ENCODE measurements around the gene ZNF282. TPM values are rescaled to one million over a fixed set of nuclear protein-coding genes. Genes with fewer than 3 reads are reported as not detected.

The ZNF282 gene
- total RNA-seq, 3 donors from 2014 or later (not counting 1 experiment from before 2014, with no cell fraction given), result 22.2 to 29.9 (median 26.0) TPM

DNA sequence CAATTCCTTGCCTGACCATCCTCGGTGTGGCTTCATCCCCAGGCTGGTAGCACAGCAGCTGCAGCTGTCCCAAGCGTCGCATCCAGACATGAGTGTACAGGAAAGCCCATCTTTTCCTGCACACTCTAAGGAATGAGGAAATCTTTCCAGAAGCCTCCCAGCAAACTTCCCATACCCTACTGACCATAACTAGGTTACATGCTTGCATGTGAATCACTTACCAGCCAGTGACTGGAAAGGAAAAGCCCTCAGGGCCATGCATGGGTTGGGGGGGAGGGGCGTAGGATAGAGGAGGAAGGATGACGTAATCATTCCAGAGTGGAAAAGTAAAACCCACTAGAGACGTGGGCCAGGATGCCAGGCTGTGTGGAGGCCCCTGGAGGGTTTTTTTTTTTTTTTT, 25.2 kb downstream of the ZNF282 start:
- no peaks in the 10 kb centered on the region for H3K36me3 Mint-ChIP-seq
- WGBS (ENCODE audit: insufficient coverage), result 94% methylated on average over 6 of the region's 6 CpGs
- intact Hi-C loops (cut with micrococcal nuclease), result no loop called here
- no peak overlapping the region for H3K27ac Mint-ChIP-seq
- Histone ChIP-seq H3K36me3 (ENCODE audit: control insufficient read depth, insufficient read depth, low read length) (peaks cover 36% of the 10 kb centered on the region), H3K27me3 (ENCODE audit: control insufficient read depth, insufficient read depth, low read length) (no peaks in the 10 kb centered on the region), H3K27ac (ENCODE audit: low read length) (no peak overlapping the region), H3K9me3 (ENCODE audit: control insufficient read depth, insufficient read depth, low read length) (no peaks in the 10 kb centered on the region), H3K4me3 (ENCODE audit: low read length) (no peak overlapping the region), H3K4me1 (ENCODE audit: control insufficient read depth, insufficient read depth, low read length) (no peaks in the 10 kb centered on the region)
- TF ChIP-seq, protein P1, sequence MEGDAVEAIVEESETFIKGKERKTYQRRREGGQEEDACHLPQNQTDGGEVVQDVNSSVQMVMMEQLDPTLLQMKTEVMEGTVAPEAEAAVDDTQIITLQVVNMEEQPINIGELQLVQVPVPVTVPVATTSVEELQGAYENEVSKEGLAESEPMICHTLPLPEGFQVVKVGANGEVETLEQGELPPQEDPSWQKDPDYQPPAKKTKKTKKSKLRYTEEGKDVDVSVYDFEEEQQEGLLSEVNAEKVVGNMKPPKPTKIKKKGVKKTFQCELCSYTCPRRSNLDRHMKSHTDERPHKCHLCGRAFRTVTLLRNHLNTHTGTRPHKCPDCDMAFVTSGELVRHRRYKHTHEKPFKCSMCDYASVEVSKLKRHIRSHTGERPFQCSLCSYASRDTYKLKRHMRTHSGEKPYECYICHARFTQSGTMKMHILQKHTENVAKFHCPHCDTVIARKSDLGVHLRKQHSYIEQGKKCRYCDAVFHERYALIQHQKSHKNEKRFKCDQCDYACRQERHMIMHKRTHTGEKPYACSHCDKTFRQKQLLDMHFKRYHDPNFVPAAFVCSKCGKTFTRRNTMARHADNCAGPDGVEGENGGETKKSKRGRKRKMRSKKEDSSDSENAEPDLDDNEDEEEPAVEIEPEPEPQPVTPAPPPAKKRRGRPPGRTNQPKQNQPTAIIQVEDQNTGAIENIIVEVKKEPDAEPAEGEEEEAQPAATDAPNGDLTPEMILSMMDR (IDR thresholded peaks at IDR 0.05), result no peak
- DNase-seq (no peak), ATAC-seq (no peak)
- no peaks in the 10 kb centered on the region for H3K9me3 Mint-ChIP-seq
- H3K4me1 Mint-ChIP-seq, result peaks cover 8 to 14% of the 10 kb centered on the region in 2 donors
- H3K27me3 Mint-ChIP-seq (ENCODE audit: low read depth in 2 of 2), result no peaks in the 10 kb centered on the region
- no peak overlapping the region for H3K4me3 Mint-ChIP-seq

DNA sequence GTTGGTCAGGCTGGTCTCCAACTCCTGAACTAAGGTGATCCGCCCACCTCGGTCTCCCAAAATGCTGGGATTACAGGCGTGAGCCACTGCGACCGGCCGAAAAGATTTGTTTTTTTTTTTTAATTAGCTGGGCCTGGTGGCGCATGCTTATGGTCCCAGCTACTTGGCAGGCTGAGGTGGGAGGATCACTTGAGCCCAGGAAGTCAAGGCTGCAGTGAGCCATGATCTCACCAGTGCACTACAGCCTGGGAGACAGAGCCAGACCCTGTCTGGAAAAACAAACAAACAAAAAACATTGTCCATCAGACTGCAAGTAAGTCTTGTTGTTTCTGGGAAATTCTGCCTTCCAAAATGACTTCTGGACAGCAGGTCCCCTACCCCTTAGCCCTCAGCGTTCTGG, 27.8 kb downstream of the ZNF282 start:
- Histone ChIP-seq H3K4me3 (ENCODE audit: low read length) (no peak overlapping the region), H3K27ac (ENCODE audit: low read length) (no peak overlapping the region), H3K9me3 (ENCODE audit: control insufficient read depth, insufficient read depth, low read length) (no peaks in the 10 kb centered on the region), H3K36me3 (ENCODE audit: control insufficient read depth, insufficient read depth, low read length) (peaks cover 22% of the 10 kb centered on the region), H3K4me1 (ENCODE audit: control insufficient read depth, insufficient read depth, low read length) (no peaks in the 10 kb centered on the region), H3K27me3 (ENCODE audit: control insufficient read depth, insufficient read depth, low read length) (no peaks in the 10 kb centered on the region)
- ATAC-seq, result no peak
- Mint-ChIP-seq H3K27me3 (ENCODE audit: low read depth in 2 of 2) (no peaks in the 10 kb centered on the region), H3K36me3 (no peaks in the 10 kb centered on the region), H3K4me1 (peaks cover 5 to 8% of the 10 kb centered on the region in 2 donors), H3K27ac (no peak overlapping the region), H3K9me3 (no peaks in the 10 kb centered on the region), H3K4me3 (no peak overlapping the region)
- TF ChIP-seq, protein P1 (IDR thresholded peaks at IDR 0.05), result no peak
- no peak for DNase-seq
- 98% methylated on average over 8 of the region's 8 CpGs for WGBS (ENCODE audit: insufficient coverage)
- intact Hi-C loops (cut with micrococcal nuclease), result no loop called here

DNA sequence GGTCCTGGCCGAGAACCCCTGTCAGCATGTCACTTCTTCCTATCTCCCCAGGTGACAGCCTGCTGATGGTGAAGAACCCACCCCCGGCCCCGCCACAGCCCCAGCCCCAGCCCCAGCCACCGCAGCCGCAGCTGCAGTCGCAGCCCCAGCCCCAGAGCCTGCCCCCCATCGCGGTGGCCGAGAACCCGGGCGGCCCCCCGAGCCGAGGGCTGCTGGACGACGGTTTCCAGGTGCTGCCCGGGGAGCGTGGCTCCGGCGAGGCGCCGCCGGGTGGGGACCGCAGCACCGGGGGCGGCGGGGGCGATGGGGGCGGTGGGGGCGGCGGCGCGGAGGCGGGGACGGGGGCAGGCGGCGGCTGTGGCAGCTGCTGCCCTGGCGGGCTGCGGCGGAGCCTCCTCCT, 28.4 kb downstream of the ZNF282 start:
- Histone ChIP-seq H3K27ac (ENCODE audit: low read length) (no peak overlapping the region), H3K4me3 (ENCODE audit: low read length) (no peak overlapping the region), H3K9me3 (ENCODE audit: control insufficient read depth, insufficient read depth, low read length) (no peaks in the 10 kb centered on the region), H3K4me1 (ENCODE audit: control insufficient read depth, insufficient read depth, low read length) (no peaks in the 10 kb centered on the region), H3K36me3 (ENCODE audit: control insufficient read depth, insufficient read depth, low read length) (peaks cover 17% of the 10 kb centered on the region), H3K27me3 (ENCODE audit: control insufficient read depth, insufficient read depth, low read length) (no peaks in the 10 kb centered on the region)
- Mint-ChIP-seq H3K27ac (no peak overlapping the region), H3K4me3 (no peak overlapping the region), H3K9me3 (no peaks in the 10 kb centered on the region), H3K27me3 (ENCODE audit: low read depth in 2 of 2) (no peaks in the 10 kb centered on the region), H3K36me3 (no peaks in the 10 kb centered on the region), H3K4me1 (peaks cover 4 to 8% of the 10 kb centered on the region in 2 donors)
- intact Hi-C loops (cut with micrococcal nuclease), result no loop called here
- ATAC-seq (no peak), DNase-seq (no peak)
- WGBS (ENCODE audit: insufficient coverage), result 97% methylated on average over 20 of the region's 39 CpGs
- TF ChIP-seq, protein P1 (IDR thresholded peaks at IDR 0.05), result no peak

DNA sequence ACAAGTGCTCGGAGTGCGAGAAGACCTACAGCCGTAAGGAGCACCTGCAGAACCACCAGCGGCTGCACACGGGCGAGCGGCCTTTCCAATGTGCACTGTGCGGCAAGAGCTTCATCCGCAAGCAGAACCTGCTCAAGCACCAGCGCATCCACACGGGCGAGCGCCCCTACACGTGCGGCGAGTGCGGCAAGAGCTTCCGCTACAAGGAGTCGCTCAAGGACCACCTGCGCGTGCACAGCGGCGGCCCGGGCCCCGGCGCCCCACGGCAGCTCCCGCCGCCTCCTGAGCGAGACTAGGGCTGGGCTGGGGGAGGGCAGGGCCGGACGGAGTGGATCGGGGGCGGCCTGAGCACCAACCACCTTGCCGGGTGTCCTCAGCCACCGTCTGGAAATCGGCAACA, 29.0 kb downstream of the ZNF282 start:
- Histone ChIP-seq H3K9me3 (ENCODE audit: control insufficient read depth, insufficient read depth, low read length) (no peaks in the 10 kb centered on the region), H3K27me3 (ENCODE audit: control insufficient read depth, insufficient read depth, low read length) (no peaks in the 10 kb centered on the region)

More for the DNA sequence above, 29.0 kb downstream of the ZNF282 start:
- intact Hi-C loops (cut with micrococcal nuclease), result no loop called here
- H3K36me3 Mint-ChIP-seq, result no peaks in the 10 kb centered on the region
- no peaks in the 10 kb centered on the region for H3K27me3 Mint-ChIP-seq (ENCODE audit: low read depth in 2 of 2)
- H3K4me3 ChIP-seq (ENCODE audit: low read length), result no peak overlapping the region
- H3K36me3 ChIP-seq (ENCODE audit: control insufficient read depth, insufficient read depth, low read length), result peaks cover 13% of the 10 kb centered on the region
- no peak for ATAC-seq
- H3K9me3 Mint-ChIP-seq, result no peaks in the 10 kb centered on the region
- no peaks in the 10 kb centered on the region for H3K4me1 ChIP-seq (ENCODE audit: control insufficient read depth, insufficient read depth, low read length)
- no peak overlapping the region for H3K27ac ChIP-seq (ENCODE audit: low read length)
- 98% methylated on average over 37 of the region's 37 CpGs for WGBS (ENCODE audit: insufficient coverage)
- no peak for DNase-seq
- TF ChIP-seq, protein P1 (IDR thresholded peaks at IDR 0.05), result no peak
- peaks cover 4% of the 10 kb centered on the region in 2 donors for H3K4me1 Mint-ChIP-seq
- no peak overlapping the region for H3K4me3 Mint-ChIP-seq
- no peak overlapping the region for H3K27ac Mint-ChIP-seq
